GM04503 (cell line): ENCODE measurements around the gene OR8K5.
"Not testable (repeated sequence)": the region's sequence is repeated elsewhere in the genome, so short reads cannot be mapped to it uniquely, and the experiment has no call there.

Experiments used
- DNase-seq: peaks from one replicate; pipeline ENCODE4 v3.0.0-alpha.2; 2012; ENCODE audit warnings: low read depth

Gene OR8K5, protein sequence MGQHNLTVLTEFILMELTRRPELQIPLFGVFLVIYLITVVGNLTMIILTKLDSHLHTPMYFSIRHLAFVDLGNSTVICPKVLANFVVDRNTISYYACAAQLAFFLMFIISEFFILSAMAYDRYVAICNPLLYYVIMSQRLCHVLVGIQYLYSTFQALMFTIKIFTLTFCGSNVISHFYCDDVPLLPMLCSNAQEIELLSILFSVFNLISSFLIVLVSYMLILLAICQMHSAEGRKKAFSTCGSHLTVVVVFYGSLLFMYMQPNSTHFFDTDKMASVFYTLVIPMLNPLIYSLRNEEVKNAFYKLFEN

DNA sequence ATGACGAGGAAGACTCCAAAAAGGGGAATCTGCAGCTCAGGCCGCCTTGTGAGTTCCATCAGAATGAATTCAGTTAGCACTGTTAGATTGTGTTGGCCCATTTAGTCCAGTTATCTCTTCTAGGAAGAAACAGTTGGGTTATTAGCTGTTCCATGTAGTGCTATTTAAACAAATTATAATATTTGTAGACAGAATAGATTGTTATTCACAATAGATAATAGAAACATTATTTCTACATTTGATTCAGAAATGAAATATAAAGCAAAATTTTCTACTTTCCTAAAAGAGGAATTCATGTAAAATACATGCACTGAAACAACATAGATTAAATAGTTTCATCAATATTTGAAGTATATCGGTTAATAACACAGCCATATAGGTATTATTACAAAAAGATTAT is at the start of gene OR8K5:
Gene OR8K5 (minus strand): TSS at position 101 of the 400 bp plus-strand sequence. CDS start 0 bp downstream, at position 101.
- DNase-seq: no peak

DNA sequence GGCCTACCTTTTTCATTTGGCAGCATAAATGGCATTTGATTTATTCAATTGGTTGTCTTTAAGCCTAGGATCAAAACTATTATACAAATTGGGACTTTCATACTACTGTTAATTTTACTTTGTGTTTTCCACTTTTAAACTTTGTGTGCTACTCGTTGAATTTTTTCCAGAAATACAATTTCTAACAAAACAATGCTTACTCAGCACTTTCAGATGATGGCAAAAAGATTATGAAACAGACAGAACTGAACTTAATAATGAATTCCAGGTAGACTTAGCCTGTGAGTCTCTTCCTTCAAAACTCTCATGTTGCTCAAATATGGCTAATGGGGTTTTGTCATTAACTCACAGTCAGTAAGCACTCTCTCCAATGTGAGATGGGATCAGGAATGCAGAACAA is 47.7 kb upstream of the OR8K5 start:
- DNase-seq: no peak

DNA sequence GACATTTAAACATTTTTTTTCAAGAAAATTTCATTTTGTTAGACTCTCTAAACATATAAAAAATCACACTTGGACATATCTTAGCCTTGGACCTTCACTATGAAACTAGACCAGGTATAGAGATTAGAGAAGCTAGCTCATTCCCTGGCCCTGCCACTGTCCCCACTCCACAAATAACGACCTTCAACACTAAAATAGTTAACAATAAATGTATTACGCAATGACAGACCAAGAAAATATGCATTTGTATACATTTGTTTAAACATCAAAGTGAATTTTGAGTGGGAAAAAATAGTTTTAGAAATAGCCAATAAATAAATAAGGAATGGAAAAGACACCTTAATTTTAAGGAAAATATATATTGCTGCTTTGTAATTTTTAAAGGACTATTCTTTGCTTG is 37.2 kb upstream of the OR8K5 start:
- no peak for DNase-seq

DNA sequence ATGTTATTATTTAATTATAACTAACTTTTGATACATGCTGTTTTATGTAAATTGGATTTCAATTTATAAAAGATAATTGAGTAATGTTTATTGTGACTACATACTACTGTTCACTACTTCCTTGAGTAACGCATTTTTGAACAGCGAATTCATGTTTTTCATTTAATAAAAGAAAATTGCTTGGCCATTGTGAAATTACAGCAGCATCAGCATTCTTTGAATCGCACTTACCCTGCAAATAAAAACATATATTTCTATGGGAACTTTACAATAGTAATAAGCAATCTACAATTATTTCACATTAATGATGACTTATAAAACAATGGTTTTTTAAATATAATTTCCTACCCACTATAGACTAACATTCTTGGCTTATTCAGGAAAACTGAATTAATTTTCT is 36.6 kb upstream of the OR8K5 start:
- no peak for DNase-seq

DNA sequence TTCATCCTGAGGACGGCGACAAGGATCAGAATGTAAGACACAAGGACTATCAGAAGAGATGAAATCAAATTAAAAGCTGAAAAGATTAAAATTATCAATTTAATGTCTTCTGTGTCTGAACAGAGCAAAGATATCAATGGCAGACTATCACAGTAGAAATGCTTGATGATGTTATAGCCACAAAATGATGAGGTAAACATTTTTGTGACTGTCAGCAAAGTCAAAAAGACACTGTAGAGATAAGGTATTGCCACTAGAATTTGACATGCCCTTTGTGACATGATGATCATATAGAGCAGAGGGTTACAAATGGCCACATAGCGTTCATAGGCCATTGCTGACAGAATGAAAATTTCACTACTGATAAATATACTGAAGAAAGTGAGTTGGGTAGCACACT is 28.5 kb upstream of the OR8K5 start:
- DNase-seq: no peak

DNA sequence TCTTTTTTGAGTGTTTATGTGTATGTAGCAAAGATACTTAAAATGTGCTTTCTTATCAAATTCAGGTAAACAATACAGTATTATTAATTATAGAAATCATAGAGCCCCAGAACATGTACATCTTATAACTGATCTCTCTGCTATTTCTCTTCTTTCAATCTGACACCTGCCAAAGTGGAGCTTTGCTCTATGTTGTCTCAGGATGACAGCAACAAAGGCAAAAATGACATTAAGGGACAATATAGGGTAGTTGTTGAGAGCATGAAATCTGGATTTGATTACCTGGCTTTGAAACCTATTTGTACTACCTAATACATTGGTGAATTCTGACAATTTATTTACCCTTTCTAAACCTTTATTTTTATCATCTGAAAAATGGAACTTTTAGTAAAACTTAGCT is 23.3 kb upstream of the OR8K5 start:
- no peak for DNase-seq

DNA sequence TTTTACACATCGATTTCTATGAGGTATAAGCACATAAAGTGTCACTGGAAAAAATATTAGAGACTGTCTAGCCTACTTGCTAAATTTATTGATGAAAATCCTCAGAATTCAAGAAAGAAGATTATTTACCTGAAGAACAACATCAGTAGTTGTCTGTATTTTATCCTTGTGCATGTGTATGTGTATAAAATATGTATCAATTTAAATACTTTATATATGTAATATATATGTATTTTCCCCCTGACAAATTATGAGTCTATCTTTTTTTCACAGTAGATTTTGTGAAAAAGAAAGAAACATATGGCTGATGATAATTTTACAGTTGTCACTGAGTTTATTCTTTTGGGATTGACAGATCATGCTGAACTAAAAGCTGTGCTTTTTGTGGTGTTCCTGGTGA is 16.2 kb upstream of the OR8K5 start, which contains the start of gene OR5J2:
Gene OR5J2 (plus strand): TSS at position 301 of the 400 bp plus-strand sequence. CDS start 0 bp downstream, at position 301.
- DNase-seq: no peak

DNA sequence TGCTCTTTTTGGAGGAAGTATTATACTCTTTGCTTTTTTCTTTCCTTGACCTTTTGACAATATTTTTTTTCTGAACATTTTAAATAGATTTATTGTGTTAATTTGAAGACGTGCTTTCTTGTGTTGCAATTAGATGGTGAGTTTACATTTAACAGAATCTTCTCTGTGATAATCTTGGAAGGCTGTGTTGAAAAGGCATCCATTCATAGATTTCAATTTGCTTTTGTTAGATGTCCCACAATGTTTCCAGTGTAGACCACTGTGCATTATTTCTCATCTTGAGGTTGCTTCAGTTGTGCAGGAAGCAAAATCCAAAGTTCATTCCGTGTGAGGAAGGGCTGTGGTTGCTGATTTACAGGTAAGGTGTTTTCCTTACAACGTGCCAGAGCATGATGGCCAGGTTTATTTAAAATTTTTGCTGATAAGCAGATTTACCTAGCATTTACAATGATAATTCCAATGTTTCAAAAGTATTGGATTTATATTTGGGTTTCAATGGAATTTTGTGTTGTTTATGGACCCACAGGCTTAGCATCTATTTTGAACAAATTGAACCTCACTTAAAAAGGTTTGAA is 12.2 kb upstream of the OR8K5 start:
- DNase-seq: no peak

DNA sequence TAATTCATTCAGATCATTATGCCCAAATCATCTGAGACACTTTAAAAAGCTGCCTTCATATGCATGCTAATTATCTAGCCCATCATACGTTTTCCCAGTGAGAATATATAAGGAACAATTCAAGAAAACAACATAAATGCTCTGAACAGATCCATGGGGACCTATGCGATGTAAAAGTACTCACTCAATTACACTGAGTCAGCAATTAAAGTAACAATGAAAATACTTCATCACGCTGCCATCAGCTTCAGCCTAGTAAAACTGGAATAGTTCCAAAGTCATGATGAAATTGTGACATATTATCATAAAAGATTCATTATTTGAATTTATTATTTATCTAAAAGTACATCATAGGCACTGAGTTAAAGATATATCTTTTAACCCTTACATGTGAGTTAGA is 3.7 kb upstream of the OR8K5 start:
- no peak for DNase-seq

DNA sequence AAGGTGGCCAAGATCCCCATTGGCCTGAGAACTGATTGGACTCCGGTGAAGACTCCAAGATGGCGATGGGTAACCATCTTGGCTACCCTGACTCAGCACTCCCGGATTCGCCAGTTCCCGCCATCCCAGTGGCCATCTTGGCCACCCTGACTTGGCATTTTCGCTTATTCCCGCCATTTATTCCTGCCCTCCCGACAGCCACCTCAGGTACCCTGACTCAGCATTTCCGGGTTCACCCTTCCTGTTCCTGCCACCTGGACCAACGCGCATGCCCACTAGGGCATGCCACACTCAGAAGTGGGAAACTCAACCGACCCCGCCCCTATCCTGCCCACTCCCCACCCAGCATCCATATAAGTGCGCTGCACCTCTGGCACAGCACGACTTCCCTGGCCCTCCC is 7.8 kb downstream of the OR8K5 start:
- DNase-seq: no peak

DNA sequence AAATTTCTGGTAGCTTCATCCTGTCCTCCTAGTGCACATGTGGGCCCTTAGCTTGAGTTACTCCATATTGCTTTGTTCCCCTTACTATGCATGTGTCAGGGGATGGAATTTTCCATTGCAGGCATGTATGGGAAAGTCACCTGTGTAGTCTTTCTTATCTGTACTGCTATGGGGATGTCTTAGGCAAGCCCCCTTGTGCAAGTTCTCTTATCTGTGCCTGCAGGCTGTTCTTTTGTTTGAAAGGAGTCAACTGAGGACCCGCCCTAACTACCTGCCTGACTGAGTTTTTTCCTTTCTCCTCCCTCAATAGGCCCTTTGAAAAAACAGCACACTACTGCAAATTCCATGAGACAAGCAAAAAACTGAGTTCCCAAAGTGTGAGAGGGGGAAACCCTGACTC is 8.7 kb downstream of the OR8K5 start:
- DNase-seq: no peak

DNA sequence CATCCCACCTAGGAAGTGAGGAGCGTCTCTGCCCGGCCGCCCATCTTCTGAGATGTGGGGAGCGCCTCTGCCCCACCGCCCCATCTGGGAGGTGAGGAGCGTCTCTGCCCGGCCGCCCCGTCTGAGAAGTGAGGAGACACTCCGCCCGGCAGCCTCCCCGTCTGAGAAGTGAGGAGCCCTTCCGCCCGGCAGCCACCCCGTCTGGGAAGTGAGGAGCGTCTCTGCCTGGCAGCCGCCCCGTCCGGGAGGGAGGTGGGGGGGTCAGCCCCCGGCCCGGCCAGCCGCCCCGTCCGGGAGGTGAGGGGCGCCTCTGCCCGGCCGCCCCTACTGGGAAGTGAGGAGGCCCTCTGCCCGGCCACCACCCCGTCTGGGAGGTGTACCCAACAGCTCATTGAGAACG is 16.4 kb downstream of the OR8K5 start:
- not testable (repeated sequence) for DNase-seq

DNA sequence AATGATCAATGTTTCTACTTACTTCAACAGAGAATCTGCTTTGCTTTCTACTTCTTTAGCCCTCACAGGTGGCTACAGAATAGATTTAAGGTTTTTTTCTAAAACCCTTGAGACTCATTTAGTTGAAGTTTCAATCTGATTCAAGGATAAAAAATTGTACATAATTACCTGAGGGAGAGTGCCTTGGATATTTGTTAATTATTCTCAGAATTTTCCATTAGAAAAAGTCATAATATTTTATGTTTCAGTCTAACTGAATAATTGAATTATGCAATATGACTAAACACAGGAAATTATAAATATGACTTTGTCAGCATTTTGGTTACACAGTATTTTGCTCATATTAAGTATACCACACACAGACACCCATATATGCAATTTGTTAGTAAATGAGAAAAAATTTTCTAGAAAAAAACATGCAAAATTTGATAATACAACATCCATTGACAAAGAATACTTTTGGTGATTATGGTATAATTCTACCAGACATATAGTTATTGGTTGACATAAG is 19.9 kb downstream of the OR8K5 start, which contains the start of gene OR8J3:
Gene OR8J3 (minus strand): TSS at position 51 of the 511 bp plus-strand sequence. CDS start 2,483 bp downstream, outside the sequence.
- no peak for DNase-seq

DNA sequence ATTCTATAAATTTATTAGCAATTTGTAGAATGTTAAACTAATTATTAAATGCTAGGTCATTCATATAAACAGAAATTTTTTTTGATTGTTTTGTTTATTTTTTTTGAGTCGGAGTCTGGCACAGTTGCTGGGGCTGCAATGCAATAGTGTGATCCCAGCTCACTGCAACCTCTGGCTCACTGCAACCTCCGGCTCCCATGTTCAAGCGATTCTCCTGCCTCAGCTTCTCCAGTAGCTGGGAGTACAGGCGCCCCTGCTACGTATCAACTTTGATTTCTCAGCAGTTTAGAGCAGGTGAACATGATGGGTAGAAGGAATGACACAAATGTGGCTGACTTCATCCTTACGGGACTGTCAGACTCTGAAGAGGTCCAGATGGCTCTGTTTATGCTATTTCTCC is 38.0 kb downstream of the OR8K5 start, which contains the start of gene OR8H3:
Gene OR8H3 (plus strand): TSS at position 301 of the 400 bp plus-strand sequence. CDS start 0 bp downstream, at position 301.
- no peak for DNase-seq
